ENCODE data around the gene RORC.
A peak's percentile ranks its signal among the peaks of the same experiment; 100 is the strongest.
"Not testable (repeated sequence)": the region's sequence is repeated elsewhere in the genome, so short reads cannot be mapped to it uniquely, and the experiment has no call there.

The RORC gene

GRCh38 chr1:151831605-151832004, at the start of gene RORC:
TSS of gene RORC (minus strand) at chr1:151831802. CDS start at chr1:151831764, 38 bp downstream.
- DNase-seq: peak; percentile 53

- DNase-seq: no peak
These were observed 44.0 kb upstream of the RORC start for GRCh38 chr1:151875419-151876097.

GRCh38 chr1:151872776-151873175, 41.2 kb upstream of the RORC start:
- not testable (repeated sequence) for DNase-seq

- no peak for DNase-seq
These were observed 39.9 kb upstream of the RORC start for GRCh38 chr1:151871284-151872030.

- DNase-seq: no peak
These were observed 36.9 kb upstream of the RORC start for GRCh38 chr1:151868486-151868885.

GRCh38 chr1:151867765-151868411, 36.3 kb upstream of the RORC start:
- no peak for DNase-seq

GRCh38 chr1:151867321-151867720, 35.7 kb upstream of the RORC start:
- no peak for DNase-seq

GRCh38 chr1:151864411-151864810, 32.8 kb upstream of the RORC start:
- DNase-seq: no peak

GRCh38 chr1:151862604-151863003, 31.0 kb upstream of the RORC start:
- no peak for DNase-seq

- DNase-seq: no peak
These were observed 29.0 kb upstream of the RORC start for GRCh38 chr1:151860504-151861187.

GRCh38 chr1:151859891-151860293, 28.3 kb upstream of the RORC start:
- DNase-seq: no peak

- no peak for DNase-seq
These were observed 27.5 kb upstream of the RORC start for GRCh38 chr1:151858886-151859665.

GRCh38 chr1:151858030-151858746, 26.6 kb upstream of the RORC start:
- no peak for DNase-seq

GRCh38 chr1:151855933-151856332, 24.3 kb upstream of the RORC start:
- no peak for DNase-seq

- not testable (repeated sequence) for DNase-seq
These were observed 23.9 kb upstream of the RORC start for GRCh38 chr1:151855516-151855915.

- no peak for DNase-seq
These were observed 23.1 kb upstream of the RORC start for GRCh38 chr1:151854658-151855057.

GRCh38 chr1:151853411-151853943, 21.9 kb upstream of the RORC start, which contains the start of gene THEM5:
TSS of gene THEM5 (minus strand) at chr1:151853712. CDS start at chr1:151853565, 147 bp downstream.
- no peak for DNase-seq

GRCh38 chr1:151852733-151853132, 21.1 kb upstream of the RORC start:
- no peak for DNase-seq

GRCh38 chr1:151851886-151852285, 20.3 kb upstream of the RORC start:
- DNase-seq: no peak

GRCh38 chr1:151849871-151850270, 18.3 kb upstream of the RORC start:
- no peak for DNase-seq

GRCh38 chr1:151849126-151849525, 17.5 kb upstream of the RORC start:
- DNase-seq: no peak

Data from NCI-H510A treated with DMSO at 0.1 percent for 48 hours (cell line).